Activated CD4-positive, alpha-beta T cell treated with anti-CD3 and anti-CD28 coated beads, Interleukin-2, amount 50 U/mL, for 1 hour (primary cell): ENCODE results near the gene FOXP1.

ENCODE experiments used
- DNase-seq: peaks from one replicate; pipeline ENCODE4 v3.0.0-alpha.2; 2020

Gene FOXP1

DNA sequence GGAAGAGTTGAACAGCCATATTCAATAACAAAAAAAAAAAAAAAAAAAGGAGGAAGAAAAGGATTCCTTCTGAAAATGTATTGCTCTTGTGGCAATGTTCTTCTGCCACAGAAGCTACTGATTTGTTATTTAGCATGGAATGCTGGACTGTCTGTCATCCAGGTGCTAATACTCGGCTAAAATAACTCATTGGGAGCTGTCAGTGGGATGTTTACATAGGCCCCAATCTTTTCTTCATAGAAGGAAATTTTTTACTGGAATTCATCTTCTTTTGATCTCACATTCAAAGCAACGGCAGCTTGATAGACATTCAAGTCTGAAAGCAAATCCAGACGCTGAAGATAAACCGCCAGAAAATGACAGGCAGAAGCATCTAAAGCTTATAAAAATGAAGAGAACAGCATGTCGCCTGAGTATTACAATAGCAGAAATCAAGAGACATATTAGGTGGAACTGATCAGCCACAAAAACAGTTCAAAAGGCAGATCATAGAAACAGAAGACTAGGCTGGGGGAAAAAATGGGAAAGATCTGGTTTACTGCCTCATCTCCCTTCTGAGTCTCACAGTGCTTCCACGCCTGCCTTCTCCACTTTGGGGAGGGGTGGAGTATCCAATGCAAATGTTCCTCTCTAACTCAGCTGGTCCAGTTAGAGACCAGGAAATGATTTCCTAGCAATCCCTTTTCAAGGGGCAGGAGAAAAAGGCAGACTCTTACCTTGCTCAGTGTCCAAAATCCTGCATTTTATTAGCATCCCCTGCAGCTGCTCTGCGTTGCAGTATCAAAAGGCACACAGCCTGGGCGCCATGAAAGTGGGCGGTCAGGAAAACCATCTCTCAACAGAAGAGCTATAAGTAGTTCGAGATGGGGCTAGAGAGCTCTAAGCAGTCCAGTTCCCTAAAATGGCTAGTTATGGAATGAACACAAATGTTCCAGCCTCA, 451.9 kb downstream of the FOXP1 start:
- no peak for DNase-seq

DNA sequence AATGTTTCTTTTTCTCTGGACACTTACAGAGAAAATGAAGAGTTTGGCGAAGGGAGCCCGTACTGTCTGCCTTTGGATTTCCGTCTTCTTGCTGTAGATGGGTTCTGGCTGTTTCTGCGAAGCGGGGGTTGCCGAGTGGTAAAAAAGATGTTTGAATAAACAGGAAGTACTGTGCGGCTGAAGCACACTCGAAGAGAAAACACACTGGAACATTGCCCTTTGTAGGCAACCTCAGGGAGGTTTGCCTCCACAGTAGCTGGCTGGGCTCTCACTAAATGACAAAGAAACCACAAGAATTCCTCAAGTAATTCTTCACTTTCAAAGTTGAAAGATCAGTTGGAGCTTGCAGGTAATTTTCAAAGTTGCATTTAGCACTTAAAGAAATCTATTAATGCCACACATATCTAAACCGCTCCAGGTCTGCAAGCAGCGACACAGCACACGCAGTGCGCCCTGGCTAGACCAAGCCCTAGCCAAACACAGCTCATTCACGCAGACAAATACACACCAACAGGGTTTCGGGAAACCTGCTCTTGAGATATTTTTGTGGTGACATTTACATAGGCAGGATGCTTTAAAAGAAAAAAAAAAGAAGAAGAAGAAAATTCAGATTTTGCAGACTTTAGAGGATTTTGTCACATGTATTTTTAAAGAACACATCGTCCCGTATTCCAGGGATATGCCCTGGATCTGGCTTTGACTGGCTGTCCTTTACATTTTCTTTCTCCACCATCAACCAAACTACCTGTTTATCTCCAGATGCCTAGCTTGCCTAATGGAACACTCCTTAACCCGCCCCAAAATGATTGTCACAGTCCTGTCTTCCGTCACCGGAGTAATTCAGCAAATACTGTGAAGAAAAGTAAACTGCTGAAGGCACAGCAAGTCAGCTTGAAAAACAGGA, 452.8 kb downstream of the FOXP1 start:
- peak; percentile 71 for DNase-seq

DNA sequence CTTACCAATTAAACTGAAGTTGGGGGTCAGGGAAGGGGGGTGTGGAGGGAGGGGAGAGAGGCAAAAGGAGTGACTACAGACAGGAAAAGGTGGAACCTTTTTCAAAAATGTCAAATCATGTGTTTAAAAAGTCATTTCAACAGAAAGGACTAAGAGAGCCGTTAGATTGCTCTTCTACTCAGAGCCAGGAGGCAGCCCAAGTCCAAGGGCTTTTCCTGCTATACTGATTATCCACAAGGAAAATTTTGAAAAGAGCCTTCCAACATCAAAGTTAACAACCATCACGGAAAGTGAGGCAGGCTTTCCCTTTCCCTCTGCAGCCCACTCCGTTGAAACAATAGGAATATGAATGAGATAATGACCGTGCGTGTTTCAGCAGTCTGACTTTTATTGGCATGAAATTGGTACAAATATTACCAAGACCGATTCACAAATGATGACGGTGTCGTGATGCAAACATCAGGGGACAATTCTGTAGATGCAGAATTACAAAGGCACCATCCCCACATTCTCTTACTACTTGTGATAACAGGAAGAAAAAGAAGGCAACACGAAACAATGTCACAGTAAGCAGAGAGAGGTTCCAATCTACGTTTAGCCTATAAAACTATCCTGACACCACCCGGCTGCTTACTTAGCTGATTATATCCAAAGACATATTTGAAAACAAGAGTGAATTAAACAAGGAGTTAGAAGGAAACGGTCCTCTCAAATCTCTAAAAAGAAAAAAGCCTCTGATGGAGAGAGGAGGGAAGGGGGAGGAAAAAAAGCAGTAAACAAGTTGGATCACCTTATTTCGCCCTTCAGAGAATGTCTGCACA, 453.7 kb downstream of the FOXP1 start:
- no peak for DNase-seq

DNA sequence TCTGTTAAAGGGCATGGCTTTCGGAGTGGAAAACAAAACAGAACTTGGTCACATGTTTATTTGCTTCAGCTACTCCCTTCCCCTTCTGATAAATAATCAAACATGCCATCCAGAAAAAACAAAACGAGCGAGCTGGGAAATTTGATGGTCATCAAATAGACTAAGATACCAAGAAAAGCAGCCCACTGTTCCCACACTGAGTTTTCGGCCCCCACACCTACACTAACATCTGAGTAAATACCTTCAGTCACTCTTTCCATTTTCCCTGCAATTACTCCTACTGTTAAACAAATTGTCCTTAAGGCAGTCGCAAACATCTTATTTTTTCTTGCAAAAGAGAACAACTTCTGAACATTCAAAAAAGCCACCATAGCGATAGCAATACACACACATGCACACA, 454.6 kb downstream of the FOXP1 start:
- DNase-seq = no peak

DNA sequence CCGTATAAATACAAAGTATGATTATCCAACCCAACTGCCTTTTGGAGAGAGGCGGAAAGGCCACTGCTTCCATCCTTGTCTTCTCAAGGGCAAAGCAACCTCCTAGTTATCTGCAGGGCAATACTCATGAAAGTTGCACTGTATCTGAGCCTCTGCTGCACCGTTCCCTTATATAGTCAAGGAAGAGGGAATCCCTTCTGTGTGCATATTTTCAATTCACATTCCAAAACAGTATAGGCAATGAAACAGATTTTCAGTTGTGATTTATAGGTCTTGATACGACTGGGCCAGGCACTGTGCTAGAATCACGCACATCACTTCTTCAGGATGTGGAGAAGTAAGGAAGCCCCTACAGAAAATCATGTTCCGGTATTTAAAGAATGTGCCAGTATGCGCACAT, 455.7 kb downstream of the FOXP1 start:
- no peak for DNase-seq

DNA sequence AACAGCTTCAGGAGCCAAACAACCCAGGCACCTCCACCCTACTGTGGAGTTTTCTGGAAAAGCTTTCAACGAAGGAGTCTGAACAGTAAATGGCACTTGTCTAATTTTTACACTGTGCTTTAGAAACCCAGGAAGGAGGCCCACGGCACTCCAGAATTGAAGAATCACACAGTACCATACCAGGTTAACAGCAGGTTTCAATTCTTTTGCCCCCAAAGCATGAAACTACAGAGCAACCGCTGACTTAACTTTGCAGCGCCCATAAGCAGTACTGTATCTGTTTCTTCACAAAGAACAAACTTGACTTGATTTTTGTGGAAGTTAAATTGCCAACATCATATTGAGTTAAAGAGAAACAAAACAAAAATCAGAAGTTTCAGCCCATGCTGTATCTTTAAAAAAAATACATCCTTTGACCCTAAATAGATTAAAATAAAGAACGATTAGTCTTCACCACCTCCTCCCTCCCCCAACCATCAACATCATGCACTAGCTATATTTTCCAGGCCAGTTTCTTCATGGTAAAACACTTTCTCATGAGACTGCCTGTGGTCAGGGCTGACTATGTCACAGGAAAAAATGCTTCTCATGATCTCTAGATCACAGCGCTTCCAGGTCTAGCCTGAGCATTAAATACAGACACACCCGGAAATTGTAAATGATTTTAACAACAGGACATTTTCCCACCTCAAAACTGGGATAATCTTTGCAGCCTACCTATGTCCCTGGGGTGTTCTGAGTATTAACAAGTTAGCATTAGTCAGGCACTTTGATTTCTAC, 456.3 kb downstream of the FOXP1 start:
- peak; percentile 37 for DNase-seq

DNA sequence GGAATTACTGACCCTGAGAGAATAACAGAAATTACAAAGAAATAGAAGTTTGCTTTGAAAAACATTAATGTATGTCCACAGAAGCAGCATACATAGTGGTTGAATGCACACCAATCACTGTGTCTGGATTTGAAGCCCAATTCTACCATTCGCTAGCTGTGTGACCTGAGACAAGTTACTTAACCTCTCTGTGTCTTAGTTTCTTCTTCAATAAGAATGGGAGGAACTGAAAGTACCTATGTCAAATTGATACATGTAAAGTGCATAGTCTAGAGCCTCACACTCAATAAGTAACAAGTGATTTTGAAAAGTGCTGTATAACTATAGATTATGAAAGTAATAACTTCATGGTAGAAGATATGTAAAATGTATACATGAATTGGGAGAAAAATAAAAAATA, 457.8 kb downstream of the FOXP1 start:
- DNase-seq = no peak

DNA sequence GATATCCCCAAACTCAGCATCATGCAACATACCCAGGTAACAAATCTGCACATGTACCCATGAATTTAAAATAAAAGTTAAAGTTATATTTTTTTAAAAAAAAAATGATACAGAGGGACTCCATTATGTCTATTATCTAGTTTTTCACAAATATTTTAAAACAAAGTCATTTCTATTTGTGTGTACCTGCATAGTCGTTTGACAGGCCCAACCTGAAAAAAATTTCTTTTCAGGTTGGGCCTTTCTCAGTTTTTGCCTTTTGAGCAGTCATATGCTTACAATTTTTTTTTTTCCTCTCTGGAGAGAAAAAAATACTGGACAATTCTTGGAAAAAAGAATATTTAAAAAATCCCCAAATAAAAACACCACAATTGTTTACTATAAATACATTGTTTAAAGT, 459.5 kb downstream of the FOXP1 start:
- DNase-seq = no peak

DNA sequence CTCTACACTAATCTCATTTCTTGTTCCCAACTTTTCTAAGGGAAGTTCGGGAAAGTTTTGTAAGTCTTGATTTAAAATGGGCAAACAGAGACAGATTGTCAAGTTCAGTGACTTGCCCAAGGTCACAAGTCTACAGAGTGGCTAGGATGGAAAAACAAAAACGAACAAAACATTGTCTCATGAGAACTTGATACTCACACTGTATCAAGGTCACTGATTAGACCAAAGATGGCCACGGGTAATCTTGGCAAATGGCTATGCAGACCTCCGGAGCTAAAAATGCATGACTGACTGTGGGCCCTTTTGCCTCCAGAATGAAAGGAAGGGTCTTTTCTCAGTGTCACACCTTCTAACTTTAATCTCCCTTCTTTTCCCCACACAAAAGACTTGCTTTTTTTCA, 460.9 kb downstream of the FOXP1 start:
- DNase-seq = no peak

DNA sequence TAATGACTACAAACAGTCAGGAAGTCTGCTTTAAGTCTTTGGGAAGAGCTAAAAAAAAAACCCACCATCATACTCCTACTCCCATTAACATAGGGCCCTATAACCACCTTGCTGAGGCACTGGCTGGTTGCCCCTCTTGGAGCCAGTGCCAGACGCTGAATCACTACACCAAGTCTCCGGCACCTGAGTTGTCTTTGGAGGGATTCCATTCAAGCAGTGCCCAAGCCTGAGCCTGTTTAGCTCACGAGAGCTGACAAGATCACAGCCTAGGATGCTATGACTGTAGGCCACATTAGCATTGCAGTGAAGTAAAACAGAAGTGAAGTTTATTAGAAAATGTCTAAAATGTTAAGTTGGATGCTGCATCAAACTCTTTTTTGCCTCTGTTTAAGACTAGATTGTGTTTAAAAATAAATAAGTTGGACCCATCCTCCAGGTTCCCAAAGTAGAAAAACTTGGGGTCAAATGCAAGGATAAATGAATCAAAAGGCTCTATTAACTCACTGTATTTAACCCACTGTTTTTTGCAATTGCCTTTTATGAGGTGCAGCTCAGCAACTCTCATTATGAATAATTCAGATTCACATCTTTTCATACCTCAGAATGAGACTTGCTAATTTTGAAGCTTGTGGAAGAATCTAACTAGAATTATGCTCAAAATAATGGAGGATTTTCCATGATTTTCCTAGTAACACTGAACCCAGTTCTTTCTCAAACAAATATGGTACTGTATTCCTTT, 461.9 kb downstream of the FOXP1 start:
- no peak for DNase-seq

DNA sequence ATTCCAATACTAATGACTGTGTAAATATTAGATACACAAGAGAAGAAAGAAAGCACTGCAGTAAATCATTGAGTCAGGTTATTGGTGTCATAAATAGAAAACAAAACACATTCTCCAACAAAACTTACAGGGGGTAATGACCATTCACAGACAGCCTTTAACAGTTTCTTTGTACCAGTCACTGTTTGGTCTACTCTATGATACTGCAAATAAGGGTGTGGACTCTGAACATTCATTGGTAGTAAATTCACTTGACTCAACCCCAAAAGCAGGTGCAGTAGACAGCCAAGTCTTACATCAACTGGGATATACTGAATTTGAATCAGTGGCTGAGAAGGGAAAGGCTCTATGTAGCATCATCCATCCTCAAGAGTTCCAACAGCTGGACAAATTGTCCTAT, 463.5 kb downstream of the FOXP1 start:
- DNase-seq = no peak

DNA sequence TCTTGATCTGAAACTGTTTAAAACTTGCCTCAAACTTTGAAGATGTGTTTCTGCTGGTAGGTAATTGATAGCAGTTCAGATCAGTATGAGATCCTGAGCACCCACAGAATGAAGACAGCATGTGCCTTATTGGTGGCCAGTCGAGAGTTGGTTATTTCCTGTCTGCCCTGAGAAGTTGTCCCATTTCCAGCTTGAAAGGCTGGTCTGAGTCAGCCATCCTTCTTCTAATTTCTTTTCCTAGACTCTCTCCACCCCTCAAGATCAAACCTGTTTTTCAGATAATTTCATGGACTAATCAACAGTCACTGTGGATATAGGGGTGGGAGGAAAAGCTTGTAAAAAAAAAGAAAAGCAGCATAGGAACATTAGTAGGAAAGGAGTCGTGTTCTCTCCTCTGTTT, 464.4 kb downstream of the FOXP1 start:
- DNase-seq = no peak

DNA sequence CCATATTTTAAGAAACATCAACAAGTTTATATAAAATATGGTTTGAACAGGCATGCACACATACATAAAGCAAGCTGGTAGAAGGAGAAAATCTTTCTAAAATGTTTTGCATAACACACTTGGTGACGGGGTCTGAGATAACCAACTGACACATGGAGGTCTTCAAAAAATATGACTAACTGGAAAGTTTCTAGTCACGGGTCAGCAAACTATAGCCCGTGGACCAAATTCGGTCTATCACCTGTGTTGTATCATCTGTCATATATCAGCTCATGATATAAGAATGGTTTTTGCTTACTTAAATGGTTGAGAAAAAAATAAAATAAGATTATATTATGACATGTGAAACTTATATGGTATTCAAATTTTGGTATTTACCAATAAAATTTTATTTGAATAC, 465.1 kb downstream of the FOXP1 start:
- no peak for DNase-seq

DNA sequence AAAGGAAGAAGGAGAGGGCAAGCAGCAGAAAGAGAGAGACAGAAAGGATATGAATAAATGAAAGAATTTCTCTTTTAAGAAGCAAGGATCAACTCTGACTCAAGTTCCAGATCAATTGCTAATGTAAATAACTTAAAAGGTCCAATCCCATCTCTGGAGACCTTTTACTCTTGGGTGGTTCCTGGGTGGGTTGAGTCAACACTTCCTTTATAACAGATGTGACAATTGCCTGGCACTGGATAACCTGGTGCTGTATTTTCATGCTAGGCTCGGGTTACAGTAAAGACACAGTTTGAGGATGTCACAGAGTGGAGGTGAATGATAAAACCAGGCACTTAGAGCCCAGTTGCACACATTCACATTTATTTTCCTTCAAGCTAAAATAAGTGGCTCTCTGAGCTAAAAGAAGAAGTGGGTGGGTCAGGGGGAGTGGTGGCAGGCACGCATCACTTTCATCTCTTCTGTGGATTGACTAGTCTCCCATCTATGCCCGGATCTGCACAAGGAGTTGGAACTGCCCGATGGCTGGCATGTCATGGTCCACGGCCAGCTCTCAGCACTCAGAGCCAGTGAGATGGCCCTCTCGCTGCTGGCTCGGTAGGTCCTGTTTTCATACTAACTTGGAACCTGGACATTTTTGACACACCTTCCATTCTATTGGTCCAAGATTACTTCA, 465.8 kb downstream of the FOXP1 start:
- DNase-seq = no peak

DNA sequence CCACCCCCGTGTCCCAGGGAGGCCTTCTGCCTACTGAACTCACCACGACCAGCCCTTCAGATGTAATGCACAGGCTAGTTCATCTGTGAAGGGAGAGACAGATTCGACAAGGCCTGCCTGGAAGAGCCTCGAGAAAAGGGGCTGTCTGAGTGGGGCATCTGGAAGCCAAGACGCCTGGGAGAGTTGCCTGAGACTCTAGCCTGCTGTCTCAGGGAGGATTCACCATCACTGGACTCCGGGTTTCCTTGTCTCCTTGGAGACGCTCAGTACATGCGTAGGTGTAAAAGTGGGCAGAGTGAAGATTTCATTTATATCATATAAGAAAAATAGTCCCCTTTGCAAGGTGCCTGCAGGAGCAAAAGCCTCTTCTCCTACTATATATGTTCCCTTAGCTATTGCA, 468.9 kb downstream of the FOXP1 start:
- no peak for DNase-seq

DNA sequence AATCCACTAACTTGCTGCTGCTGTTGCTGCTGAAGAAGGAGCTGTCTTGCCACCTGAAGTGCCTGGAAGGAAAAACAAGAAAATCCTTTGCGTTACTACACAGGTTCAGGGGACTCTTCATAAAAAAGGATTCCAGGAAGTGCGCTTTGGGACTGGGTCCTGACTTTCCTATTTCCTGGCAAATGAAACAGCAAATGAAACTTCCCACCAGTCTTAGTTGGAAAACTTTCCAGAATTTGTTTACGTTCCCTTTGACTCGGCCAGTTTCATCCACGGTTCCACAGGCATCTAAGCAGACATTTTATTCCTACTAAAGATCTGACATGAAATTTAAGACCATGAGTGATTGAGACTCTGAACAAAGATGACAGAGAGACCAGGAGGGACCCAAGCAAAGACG, 471.0 kb downstream of the FOXP1 start:
- no peak for DNase-seq

DNA sequence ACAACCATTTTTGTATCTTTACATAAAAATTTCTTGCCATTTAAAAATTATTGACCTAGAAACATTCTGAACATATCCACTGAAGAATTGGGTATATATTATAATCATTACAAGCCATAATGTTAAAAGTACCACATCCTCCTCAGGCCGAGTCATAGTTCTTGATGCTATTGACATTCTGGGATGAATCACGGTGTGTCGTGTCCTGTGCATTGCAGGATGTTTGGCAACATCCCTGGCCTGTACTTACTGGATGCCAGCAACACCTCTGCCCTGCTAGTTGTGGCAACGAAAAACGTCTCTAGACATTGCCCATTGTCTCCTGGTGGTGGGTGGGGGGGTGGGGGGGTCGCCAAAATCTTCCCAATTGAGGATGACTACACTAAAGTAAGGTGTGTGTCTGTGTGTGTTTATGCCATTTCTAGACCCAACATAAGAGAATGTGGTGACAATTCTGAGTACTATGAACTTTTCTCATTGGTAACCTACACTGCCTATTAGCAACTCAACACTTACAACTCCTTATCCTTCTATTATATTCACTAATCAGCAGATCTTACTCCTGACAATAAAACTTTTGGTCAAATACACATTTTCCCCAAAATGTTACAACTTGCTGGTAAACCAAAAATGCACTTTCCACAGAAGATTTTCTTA, 471.6 kb downstream of the FOXP1 start:
- no peak for DNase-seq

DNA sequence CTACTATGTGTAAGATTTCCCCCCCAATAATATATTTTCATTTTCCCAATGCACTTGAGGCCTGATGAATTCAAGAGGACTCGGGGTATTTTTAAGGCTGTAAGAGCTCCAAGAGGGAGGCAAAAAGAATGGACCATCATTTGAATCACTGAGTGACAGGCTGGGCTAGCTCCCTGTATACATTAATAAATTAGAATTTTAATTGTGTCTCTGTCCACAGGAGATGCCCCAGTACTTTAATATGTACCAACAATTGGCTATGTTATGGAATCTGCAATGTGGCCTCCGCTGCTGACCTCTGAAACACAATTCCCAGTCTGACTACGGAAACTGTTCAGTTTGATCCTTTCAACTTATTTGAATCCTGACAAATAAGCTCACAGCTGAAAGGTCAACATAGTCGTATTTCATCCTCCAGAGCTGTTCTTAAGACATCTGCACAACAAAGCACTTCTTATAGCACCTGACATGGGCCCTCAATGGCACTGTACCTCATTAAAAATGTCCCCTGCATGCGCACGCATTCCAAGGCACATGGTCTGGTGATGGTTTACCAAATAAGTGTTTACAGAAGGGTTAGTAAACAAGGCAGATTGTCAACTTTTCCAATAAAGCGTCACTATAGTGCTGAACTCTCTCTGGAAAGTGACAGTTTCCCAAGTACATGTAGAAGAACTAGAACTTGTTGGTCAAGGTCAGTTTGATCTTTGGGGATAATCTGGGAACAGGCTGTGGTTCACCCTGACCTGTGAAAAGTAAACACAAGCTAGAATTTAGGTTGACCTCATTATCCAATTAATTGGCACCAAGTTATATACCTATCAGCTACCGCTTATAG, 472.9 kb downstream of the FOXP1 start:
- no peak for DNase-seq

DNA sequence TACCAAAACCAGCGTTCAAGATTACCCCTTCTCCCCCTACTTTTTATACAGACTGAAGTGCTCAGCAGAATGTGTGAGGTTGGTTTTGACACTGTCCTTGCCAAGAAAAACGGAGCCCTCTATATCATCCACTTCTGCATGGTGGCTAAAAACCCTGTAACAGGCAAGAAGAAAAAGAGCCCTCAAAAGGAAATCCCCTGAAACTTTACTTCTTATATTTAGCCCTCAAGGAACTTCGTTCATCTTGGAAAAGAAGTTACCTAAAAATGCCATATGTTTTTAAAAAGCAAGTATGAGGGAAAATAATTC, 473.6 kb downstream of the FOXP1 start:
- no peak for DNase-seq
